ENCODE results near the gene CAPZA2.
"Not testable (repeated sequence)": the region's sequence is repeated elsewhere in the genome, so short reads cannot be mapped to it uniquely, and the experiment has no call there.

Gene CAPZA2

GRCh38 chr7:116955801-116956476 lies 93.6 kb downstream of the CAPZA2 start:
- no peak for DNase-seq

GRCh38 chr7:116956477-116956804 lies 94.1 kb downstream of the CAPZA2 start:
- DNase-seq: no peak

- no peak for DNase-seq
Observed at GRCh38 chr7:116957874-116958273, 95.5 kb downstream of the CAPZA2 start.

GRCh38 chr7:116961966-116962673 lies 99.7 kb downstream of the CAPZA2 start:
- not testable (repeated sequence) for DNase-seq

- DNase-seq: no peak
Observed at GRCh38 chr7:116963234-116963633, 100.8 kb downstream of the CAPZA2 start.

GRCh38 chr7:116966601-116967000 lies 104.2 kb downstream of the CAPZA2 start:
- no peak for DNase-seq

- no peak for DNase-seq
Observed at GRCh38 chr7:116967254-116967922, 105.0 kb downstream of the CAPZA2 start.

- no peak for DNase-seq
Observed at GRCh38 chr7:116967983-116968382, 105.6 kb downstream of the CAPZA2 start.

- no peak for DNase-seq
Observed at GRCh38 chr7:116968631-116969030, 106.2 kb downstream of the CAPZA2 start.

- no peak for DNase-seq
Observed at GRCh38 chr7:116969371-116969902, 107.0 kb downstream of the CAPZA2 start.

- DNase-seq: no peak
Observed at GRCh38 chr7:116970238-116970910, 108.0 kb downstream of the CAPZA2 start.

- not testable (repeated sequence) for DNase-seq
Observed at GRCh38 chr7:116971153-116971552, 108.8 kb downstream of the CAPZA2 start.

All from stimulated activated CD4-positive, alpha-beta T cell treated with anti-CD3 and anti-CD28 coated beads, Interleukin-2, amount 100 ng/mL, for 48 hours (primary cell).